GM19035 (cell line): ENCODE data around the gene NUP214.
"Not testable (repeated sequence)": the region's sequence is repeated elsewhere in the genome, so short reads cannot be mapped to it uniquely, and the experiment has no call there.

Source experiments
- ATAC-seq: cut with Tn5 transposase; IDR thresholded peaks from one replicate; pipeline ENCODE4 v1.9.1; 2021; ENCODE audit not compliant: unreplicated experiment

The NUP214 gene

GRCh38 chr9:131096269-131097125 lies 28.9 kb upstream of the NUP214 start, which contains the start of gene AIF1L:
AIF1L (plus strand) TSS chr9:131096531; CDS start chr9:131096630, 99 bp downstream.
- no peak for ATAC-seq

- no peak for ATAC-seq
These were observed 28.0 kb upstream of the NUP214 start for GRCh38 chr9:131097126-131097947.

- ATAC-seq = no peak
These were observed 27.5 kb upstream of the NUP214 start for GRCh38 chr9:131097948-131098278.

- no peak for ATAC-seq
These were observed 26.8 kb upstream of the NUP214 start for GRCh38 chr9:131098391-131099101.

- no peak for ATAC-seq
These were observed 26.2 kb upstream of the NUP214 start for GRCh38 chr9:131099102-131099606.

- not testable (repeated sequence) for ATAC-seq
These were observed 25.5 kb upstream of the NUP214 start for GRCh38 chr9:131099845-131100244.

- ATAC-seq = no peak
These were observed 24.9 kb upstream of the NUP214 start for GRCh38 chr9:131100445-131100844.

- no peak for ATAC-seq
These were observed 24.0 kb upstream of the NUP214 start for GRCh38 chr9:131101207-131101964.

- ATAC-seq = no peak
These were observed 22.4 kb upstream of the NUP214 start for GRCh38 chr9:131103024-131103423.

GRCh38 chr9:131103535-131103934 lies 21.9 kb upstream of the NUP214 start:
- ATAC-seq = no peak

GRCh38 chr9:131104016-131104740 lies 21.2 kb upstream of the NUP214 start:
- no peak for ATAC-seq

GRCh38 chr9:131105952-131106351 lies 19.4 kb upstream of the NUP214 start:
- ATAC-seq = no peak

GRCh38 chr9:131107760-131108159 lies 17.6 kb upstream of the NUP214 start:
- ATAC-seq = no peak

- ATAC-seq = no peak
These were observed 14.1 kb upstream of the NUP214 start for GRCh38 chr9:131111186-131111853.

- ATAC-seq = no peak
These were observed 13.5 kb upstream of the NUP214 start for GRCh38 chr9:131111854-131112311.

GRCh38 chr9:131112374-131113154 lies 12.8 kb upstream of the NUP214 start:
- no peak for ATAC-seq

- no peak for ATAC-seq
These were observed 11.7 kb upstream of the NUP214 start for GRCh38 chr9:131113655-131114054.

GRCh38 chr9:131114084-131114535 lies 11.3 kb upstream of the NUP214 start:
- ATAC-seq = no peak
